Stimulated activated CD4-positive, alpha-beta T cell treated with anti-CD3 and anti-CD28 coated beads, Interleukin-15, amount 100 ng/mL, for 24 hours (primary cell): Measurements from ENCODE around the gene DOK4.
A peak's percentile ranks its signal among the peaks of the same experiment; 100 is the strongest.
"Not testable (repeated sequence)": the region's sequence is repeated elsewhere in the genome, so short reads cannot be mapped to it uniquely, and the experiment has no call there.

Experiments used
- DNase-seq: peaks from one replicate; pipeline ENCODE4 v3.0.0-alpha.2; 2020

The DOK4 gene

DNA sequence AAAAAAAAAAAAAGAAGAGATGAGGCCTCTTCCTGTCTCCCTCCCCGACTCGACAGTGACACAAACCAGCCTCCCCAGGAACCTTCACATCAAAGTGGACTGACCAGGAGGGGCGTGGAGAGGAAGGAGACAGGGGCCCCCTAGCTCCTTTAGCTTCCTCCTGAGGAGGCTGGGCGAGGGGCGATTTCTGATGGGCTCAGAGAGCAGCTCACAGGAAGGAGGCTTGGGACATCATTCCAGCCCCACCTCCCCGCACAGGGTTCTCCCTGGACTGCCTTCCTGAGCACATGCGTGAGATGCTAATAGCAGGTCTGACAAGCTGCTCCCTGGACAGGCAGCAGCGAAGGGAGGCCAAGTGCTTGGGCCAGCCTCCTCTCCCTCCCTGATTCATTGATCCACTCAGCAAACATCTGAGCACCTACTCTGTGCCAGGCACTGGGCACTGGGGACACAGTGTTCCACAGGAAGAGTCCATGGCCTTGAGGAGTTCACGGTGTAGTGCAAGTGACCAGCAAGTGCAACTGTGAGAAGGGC lies 14.4 kb upstream of the DOK4 start:
- peak; percentile 14 for DNase-seq

DNA sequence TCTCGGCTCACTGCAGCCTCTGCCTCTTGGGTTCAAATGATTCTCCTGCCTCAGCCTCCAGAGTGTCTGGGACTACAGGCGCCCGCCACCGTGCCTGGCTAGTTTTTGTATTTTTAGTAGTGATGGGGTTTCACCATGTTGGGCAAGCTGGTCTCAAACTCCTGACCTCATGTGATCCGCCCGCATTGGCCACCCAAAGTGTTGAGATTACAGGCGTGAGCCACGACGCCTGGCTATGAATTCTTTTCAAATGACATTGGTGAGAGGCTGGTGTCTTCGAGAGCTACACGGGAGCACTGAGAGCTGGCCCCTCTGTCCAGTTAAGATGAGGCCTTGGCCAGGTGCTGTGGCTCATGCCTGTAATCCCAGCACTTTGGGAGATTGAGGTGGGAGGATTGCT lies 13.6 kb upstream of the DOK4 start:
- DNase-seq: not testable (repeated sequence)

DNA sequence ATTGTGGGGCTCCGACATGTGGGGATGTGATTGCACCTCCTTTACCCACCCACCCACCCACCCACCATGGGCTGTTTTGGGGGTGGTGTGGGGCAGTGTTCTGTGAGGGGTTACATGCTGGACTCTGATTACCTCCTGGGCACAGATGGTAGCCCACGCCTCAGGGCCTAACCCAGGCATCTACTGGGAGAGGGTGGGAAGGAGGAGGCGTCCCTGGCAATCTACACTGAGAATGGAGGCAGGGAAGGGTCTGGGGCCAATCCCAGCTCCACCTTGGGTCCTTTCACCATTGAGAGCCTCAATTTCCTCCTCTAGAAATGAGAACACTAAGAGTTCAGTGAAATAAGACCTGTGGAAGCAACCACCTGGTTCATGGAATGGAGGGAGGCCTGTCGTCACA lies 11.7 kb upstream of the DOK4 start:
- no peak for DNase-seq

DNA sequence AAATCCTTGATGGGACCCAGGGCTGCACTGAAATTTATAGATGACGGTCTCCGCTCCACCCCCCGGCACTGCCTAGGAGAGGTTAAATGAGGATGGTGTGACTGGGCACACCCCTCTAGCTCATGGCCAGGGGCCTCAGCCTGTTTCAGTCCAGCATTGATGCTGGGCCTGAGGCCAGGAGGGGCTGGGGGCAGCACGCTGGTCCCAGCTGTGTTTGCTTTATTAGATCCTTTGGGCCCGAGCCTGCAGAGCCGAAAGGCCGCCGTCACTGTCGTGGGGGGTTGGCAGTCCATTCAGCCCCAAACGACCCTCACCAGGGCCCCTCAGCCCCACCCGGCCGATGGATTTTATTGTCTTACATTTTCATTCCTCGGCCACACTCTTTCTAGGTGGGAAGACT lies 10.8 kb upstream of the DOK4 start:
- DNase-seq: no peak

DNA sequence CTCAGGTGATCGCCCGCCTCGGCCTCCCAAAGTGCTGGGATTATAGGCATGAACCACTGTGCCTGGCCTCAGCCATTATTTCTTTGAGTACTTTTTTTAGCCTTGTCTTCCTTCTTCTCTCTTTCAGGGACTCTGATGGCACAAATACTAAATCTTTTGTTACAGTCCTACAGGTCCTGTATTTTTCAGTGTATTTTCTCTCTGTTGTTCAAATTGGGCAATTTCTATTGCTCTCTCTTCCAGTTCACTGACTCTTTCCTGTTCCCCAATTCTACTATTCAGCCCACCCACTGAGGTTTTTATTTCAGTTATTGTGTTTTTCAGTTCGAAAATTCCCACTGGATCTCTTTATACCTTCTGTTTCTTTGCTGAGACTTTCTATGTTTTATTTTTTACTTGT lies 7.5 kb upstream of the DOK4 start:
- no peak for DNase-seq

DNA sequence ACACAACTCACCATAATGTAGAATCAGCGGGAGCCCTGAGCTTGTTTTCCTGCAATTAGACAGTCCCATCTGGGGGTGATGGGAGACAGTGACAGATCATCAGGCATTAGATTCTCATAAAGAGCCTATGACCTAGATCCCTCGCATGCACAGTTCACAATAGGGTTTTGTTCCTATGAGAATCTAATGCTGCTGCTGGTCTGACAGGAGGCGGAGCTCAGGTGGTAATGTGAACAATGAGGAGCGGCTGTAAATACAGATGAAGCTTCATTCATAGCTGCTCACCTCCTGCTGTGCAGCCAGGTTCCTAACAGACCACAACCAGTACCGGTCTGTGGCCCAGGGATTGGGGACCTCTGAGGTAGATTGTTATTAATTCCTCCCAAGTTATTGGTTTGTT lies 2.9 kb upstream of the DOK4 start:
- no peak for DNase-seq

DNA sequence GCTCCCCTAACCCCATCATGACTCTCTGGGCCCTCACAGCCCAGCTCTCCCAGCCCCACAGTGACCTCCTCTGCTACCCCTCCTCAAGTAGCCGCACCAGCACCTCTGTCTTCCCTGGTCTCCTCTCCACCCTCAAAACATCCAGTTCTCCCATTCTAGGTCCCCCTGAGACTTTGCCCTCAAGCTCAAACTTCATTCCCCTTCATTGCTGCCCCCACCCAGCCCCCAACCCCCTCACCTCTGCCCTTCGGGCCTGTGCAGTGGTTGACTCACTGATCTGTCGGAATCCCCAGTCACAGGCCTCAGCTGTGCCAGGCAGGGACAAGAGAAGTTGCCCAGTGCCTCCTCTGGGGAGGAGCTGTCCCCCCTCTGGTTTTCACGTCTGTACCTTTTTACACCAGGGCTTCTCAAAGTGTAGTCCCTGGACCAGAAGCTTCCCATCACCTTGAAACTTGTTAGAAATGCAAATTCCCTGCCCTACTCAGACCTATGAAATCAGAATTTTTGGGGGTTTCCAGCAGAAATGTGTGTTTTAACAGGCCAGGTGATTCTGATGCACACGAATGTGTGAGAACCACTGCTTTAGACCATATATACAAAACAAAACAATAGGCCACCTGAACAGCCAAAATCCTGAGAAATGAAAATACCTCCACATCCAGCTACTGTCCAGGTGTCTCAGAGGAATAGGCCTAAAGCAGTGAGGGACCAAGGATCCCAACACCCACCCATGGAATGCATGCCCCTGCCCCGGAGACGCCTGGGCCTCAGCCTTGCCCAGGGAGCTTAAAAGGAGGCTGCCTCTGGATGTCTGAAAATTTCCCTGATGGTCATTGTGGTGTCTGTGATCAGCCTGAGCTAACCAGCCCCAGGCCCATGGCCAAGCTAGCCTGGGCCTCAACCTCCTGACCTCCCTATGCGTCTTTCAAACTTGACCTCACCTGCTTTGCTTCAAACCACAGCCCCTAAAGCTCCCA lies 853 bp upstream of the DOK4 start:
- DNase-seq: no peak

DNA sequence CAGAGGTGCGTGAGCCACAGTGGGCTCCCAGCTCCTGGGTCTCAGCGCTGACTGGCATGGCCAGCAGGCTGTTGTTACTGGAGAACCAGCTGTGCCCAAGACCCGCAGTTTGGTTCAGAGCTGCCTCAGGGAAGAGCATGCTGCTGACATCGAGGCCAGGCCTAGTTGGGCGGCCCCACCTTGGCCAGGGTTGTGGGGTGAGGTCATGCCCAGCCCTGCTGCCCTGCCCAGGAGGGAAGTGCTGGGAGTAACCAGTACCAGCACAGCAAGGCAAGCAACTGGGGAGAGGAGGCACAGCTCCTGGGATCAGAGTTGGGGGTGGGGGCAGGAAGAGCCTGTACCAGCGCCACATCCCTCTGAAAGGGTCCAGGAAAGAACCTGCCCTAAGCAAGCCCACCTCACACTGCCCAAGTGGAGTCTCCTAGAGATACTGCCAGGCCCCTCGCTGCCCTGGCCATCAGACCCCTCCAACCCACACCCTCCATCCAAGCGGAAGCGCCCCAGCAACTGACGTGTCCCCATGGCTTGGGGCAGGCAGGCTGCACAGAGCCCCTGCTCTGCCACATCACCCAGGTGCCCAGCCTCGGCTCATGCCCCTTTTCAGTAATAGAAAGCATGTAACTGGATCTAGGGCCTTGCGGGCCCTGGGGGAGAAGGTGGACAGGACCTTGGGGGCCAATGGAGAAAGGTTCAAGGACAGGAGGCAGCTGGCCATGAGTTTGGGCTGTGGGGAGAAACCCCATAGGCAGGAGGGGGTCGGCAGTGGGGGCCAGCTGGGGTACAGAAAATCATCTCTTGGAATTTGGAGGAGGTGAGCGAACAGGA lies 990 bp downstream of the DOK4 start:
- no peak for DNase-seq

DNA sequence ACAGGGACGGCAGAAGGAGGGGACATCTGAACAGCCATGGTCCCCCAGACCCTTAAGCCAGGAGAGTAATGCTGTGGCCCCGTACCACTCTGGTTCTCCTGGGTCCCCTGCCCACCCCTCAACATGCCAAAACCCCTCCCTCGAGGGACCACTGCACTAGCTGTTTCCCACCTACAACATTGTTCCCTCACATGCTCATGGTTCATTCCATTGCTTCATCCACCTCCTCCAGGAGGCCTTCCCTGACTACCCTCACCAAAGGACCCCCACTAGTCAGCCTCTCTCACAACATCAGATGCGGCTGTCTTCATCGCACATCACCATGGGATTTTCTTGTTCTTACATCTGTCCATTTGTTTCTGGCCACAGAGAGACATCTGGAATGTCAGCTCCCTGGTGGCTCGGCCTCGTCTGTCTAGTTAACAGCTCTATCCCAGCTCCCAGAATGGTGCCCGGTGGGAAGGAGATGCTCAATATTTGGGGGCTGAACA lies 1.7 kb downstream of the DOK4 start:
- DNase-seq: no peak

DNA sequence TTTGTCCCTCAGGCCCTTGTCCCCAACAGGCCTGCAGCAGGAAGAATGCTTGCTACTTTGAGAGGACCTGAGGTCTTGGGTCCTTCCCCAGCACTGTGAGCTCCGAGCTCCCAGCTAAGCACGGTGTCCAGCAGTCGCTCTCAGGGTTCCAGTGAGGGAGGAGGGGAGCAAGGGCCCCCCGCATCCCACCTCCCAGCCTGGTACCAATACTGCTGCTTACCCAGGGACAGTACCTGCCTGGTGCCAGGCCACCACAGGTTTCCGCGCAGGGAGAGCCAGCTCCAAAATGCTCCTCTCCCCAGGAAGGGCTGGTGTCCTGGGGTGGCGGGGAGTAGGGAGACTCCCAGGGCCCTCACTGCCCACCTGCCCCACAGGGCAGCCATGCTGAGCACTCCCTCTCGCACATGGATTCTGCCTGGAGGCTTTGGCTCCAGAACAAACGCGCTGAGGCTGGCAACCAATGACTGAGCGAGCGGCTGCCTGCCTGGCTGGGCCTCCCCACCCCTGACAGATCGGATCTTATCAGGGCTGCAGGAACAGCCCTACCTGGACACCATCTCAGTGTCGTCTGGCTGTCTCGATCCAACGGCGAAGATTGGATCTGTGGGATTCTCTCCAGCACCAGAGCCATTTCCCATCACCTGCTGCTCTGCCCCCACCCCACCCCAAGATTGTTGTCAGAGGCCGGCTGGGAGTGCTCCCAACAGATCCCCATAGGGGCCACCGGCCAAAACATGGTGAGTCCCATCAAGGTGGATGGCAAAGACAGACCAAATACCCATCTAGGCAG lies 2.4 kb downstream of the DOK4 start:
- DNase-seq: no peak

DNA sequence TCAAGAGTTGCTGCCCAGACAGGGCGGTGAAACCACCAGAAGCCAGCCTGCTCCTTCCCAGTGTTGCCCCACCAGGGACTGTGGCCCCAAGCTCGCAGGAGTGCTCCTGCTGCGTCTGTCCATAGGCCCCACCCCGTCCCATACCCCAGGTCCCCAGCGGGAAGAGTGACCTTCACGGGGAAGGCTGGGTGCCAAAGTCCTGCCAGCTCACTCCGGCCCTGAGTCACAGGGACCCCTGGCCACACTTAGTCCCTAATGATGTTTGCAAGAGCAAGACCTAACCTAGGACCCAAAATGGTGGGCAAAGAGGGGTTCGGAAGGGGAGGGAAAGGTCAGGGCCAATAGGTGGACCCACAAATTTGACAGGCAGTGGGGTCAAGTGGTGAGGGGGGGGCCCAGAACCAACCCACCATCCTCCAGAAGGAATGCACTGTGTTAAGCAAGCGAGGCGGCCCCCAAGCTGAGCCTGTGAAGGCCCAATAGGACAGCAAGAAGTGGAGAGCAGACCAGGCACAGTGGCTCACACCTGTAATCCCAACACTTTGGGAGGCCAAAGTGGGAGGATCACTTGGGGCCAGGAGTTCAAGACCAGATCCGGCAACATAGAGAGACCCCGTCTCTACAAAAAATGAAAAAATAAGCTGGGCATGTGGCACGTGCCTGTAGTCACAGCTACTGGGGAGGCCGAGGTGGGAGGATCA lies 3.3 kb downstream of the DOK4 start:
- DNase-seq: no peak

DNA sequence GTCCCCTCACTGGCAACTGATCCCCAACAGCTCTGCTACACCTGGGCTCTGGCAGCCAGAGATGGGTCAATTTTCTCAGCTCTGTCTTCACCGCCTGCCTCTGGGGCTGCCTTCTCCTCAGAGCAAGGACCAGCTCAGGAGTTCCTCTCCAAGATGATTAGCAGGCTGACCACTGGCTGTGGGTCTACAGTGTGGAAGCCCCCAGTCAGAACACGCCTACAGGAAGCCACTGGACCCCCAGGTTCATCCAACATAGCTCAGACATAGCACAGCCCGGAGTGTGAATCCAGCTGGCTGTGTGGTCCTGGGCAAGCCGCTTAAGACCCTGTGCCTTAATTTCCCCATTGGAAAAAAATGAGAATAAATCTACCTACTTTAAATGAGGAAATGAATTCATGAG lies 4.9 kb downstream of the DOK4 start:
- DNase-seq: no peak

DNA sequence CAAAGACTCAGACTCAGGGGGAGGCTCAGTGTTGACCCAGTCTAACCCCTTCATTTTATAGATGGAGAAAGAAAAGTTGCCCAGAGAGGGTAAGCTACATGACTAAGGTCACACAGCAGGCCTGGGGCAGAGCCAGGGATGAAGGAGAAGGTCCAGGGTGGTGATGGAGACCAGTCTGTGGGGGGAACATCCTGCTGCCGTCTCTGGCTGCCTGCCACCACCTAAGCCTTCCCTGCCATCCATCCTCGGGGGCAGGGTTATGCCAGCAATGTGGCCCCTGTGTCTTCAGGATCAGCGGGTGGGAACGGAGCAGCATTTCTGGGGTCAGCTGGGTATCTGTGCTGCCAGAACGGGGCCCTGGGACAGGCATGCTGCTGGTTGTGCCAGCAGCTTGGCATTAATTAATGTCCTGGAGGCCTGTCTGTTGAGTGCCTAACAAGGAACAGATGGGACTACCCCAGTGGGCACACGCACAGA lies 5.5 kb downstream of the DOK4 start:
- no peak for DNase-seq

DNA sequence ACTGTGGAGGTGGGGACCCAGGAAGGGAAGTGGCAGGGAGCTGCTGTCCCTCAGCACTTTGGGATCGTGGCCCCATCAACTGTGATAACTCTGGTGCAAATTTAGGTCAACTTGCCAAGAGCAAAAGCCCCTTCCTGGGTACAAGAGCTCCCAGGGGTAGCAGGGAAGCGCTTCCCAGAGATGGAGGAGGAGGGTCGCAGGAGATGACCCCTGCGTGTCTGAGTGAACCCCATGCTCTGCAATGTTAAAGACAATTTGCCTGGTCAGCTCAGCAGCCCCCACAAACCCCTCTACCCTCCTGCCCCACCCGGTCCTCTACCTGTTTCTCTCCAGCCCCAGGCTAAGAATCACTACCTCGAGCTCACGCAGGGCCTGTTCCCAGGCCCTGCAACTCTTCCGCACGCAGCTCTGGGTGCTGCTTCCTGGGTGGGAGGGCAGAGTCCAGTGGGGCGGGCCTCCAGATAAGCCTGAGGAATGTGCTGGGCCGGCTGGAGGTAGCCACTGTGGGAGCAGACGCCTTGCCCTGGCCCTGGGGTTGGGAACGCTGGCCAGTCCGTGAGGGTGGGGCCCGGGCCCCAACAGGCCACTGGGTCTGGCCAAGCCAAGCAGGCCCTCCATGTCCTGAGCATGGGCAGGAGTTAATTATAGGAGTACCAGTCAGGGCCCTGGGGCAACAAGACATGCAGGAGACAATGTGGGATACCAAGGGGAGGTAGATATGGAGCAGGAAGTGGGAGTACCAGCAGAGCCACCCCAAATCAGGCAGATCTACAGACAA lies 6.1 kb downstream of the DOK4 start:
- DNase-seq: no peak

DNA sequence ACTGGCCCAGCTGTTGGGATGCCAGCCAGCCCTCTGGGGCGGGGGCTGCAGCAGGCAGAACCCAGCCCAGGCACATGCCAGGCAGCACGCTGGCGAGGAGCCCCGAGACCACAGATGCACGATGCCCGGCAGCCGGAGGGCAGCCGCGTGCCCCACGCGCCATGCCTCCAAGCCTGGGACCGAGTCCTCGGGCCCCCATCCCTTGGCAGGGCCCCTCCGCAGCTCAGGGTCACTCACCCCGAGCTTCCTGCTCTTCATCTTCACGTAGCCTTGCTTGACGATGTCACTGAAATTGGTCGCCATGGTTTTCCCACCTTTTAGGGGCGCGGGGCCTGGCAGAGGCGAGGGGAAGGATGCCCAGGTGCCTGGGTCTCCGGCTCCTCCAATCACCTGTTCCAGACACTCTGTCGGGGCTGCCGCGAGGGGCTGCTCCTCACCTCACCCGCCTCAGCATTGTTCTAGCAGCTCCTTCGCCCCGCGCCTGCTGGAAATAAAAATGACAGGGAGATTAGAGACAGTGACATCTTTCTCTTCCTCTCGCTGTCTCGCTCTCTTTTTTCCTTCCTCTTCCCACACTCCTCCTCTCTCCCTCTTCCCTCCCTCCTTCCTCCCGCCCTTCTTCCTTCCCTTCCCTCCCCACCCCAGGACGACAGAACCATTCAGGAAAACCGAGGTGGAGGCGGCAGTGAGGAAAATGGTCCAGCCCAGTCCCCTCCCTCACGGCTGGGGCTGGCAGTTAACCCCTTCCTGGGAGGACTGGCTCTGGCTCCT lies 6.9 kb downstream of the DOK4 start:
- DNase-seq: no peak

DNA sequence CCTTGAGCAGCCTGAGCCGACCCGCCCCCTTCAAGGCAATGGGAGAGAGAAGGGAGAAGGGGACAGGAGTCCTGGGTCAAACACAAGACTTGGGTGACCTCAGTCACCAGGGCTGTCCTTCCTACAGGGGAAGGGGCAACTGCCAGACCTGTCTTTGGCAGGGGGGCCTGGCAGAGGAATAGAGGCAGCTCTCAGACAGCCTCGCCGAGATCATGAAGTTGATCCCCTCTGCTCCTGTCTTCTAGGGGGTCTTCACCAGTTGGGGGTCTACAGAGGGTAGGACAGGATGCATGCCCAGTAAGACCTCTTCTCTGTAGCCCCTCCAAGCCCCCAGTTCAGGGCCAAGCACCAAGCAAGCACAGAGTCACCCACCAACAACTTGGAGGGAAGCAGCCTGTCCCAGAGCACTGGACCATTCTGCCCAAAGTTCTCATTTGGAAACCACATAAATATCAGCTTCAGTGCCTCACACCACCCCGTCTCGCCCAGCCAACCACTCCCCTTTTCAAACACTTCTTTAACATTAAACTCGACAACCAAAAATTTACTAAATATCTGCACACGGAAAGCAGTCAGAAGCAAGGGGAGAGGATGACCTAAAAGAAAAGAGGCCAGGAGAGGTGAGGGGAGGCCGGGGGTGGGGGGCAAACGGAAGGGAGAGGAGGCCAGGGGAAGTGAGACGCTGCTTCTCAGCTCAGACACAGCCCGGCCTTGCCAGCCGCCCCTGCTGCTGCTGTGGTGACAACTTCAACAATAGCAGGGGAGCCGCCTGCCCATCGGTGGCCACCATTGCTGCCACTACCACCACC lies 7.7 kb downstream of the DOK4 start:
- DNase-seq: no peak

DNA sequence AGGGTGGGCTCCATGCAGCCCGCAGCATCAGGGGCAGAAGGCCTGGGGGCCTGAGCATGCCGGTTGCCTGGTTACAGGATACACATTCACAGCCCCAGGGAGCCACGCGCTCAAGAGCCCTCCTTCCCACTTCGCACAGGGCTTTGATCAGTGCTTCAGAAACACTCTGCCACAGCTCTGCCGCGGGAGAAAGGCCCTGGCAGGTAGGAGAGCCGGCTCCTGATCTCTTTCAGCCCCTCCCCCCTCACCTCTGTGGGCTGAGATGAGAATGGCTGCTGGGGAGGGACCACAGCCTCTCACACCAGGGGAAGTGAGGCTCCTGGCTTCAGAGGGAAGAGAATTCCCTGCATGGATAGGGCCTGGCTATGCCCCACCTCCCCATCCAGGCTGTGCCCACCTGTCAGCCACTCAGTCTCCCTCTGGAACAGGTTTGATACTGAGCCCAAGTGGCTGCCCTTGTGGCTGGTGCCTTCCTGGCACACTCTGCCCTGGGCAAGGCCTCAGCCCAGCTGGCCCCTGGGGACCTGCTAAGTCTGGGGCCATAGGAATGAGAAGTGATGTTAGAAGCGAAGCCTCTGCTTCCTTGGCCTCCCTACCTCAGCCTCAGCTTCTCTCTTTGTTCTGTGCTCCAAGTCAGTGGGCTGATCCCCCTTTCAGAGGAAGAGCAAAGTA lies 8.6 kb downstream of the DOK4 start:
- DNase-seq: no peak

DNA sequence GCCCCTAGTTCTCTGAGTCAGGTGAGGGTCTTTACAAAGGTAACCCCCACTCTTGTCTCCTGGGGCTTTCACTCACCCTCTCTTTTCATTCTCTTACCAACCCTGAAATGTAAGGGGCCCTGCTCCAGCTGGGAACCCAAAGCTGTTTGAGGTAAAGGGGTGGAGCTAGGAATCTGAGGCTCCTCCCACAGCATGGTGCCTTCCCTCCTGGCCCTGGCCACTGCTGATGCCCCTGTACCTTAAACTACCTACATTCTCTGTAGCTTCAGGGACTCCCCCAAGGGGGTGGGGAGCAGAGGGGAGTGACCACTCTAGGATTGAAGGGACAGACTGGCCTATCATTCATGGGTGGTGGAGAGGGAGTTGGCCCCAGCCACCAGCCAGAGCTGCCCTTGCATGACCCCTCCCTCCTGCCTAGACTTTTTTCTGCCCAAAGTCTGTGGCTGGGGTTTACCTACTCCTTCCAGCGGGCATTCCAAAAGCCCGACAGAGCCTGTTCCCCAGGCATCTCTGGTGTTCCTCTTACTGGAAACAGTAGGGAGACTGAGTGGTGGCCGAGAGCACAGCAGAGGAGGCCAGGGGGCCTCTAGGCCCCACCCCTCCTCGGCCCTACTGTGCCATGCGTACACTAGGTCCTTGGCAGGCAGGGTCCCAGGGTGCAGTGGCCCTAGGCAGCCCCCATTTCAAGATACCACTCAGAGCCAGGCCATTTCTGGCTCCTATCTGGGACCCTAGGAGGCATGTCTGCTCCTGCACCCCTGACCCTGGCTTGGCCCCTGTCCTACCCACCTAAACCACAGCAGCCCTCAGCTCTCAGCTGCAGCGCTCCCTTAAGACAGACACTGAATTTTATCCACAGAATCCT lies 9.5 kb downstream of the DOK4 start:
- DNase-seq: no peak
